Gastrocnemius medialis (tissue), 4 donors: Measurements from ENCODE around the gene FBRSL1. TPM values are rescaled to one million over a fixed set of nuclear protein-coding genes. Genes with fewer than 3 reads are reported as not detected.

ENCODE experiments used
- ATAC-seq, 2 donors: fragments of 150-250 bp; one replicate each; pipeline ENCODE4 v1.9.1; 2016
- DNase-seq, 2 donors: peaks; one replicate each; pipeline ENCODE4 v3.0.0-alpha.2; 2019
- H3K27ac ChIP-seq, 4 donors: fragments of 200-600 bp; sonication (generic); 1 replicate in 1 of 4; 2 replicates in 3 of 4; pipeline ENCODE4 v1.5.1; 2016 to 2018; ENCODE audit warnings: mild to moderate bottlenecking in 2 of 4, moderate library complexity in 1 of 4
- H3K27me3 ChIP-seq, 3 donors: fragments of 200-600 bp; sonication (generic) in 2 of 3; 1 replicate in 1 of 3; 2 replicates in 2 of 3; pipeline versions ENCODE4 v1.5.1 to v1.6.0; 2016 to 2019; ENCODE audit warnings: mild to moderate bottlenecking in 1 of 3, moderate library complexity in 1 of 3
- H3K36me3 ChIP-seq, 2 donors: fragments of 200-600 bp; sonication (generic) in 1 of 2; one replicate each; pipeline ENCODE4 v1.5.1; 2017 to 2018
- H3K4me1 ChIP-seq, 2 donors: fragments of 200-600 bp; sonication (generic) in 1 of 2; one replicate each; pipeline ENCODE4 v1.5.1; 2016 to 2017; ENCODE audit warnings: mild to moderate bottlenecking in 2 of 2
- H3K4me3 ChIP-seq, 4 donors: fragments of 200-600 bp; sonication (generic) in 3 of 4; 1 replicate in 1 of 4; 2 replicates in 3 of 4; pipeline ENCODE4 v1.5.1; 2016 to 2019; ENCODE audit warnings: mild to moderate bottlenecking in 2 of 4
- H3K9me3 ChIP-seq, 3 donors: fragments of 200-600 bp; sonication (generic) in 2 of 3; 1 replicate in 1 of 3; 2 replicates in 2 of 3; pipeline ENCODE4 v1.5.1; 2016 to 2019
- POLR2A ChIP-seq, 2 donors: fragments of 450-650 bp; IDR thresholded peaks; one replicate each; pipeline ENCODE4 v1.6.1; 2017; ENCODE audit warnings: antibody characterized with exemption in 2 of 2, mild to moderate bottlenecking in 2 of 2, moderate library complexity in 2 of 2
- in situ Hi-C, 4 donors: fragments of 200-750 bp; cut with MboI; loops; one replicate each; pipeline versions ENCODE4 v1.15.0 to v1.8.0; 2017; ENCODE audit warnings: low sequenced_read_pairs in 4 of 4
- intact Hi-C: fragments of 100-400 bp; cut with DNase I; formaldehyde crosslinking; loops from one replicate; pipeline ENCODE4 v1.15.1; 2023; ENCODE audit warnings: low total_unique reads
- total RNA-seq, 4 donors: library from RNA; depleted of rRNA; stranded (reverse); fragments of >200 nt; gene quantifications; one replicate each; pipeline versions ENCODE4 v1.1.0 to v1.2.3, GENCODE V29; 2016
- TF ChIP-seq, protein P1 (sequence below), 5 experiments: fragments of 450-650 bp in 3 of 5; fragments of 200-600 bp in 2 of 5; sonication (generic) in 2 of 5; IDR thresholded peaks in 4 of 5; conservative IDR thresholded peaks in 1 of 5; 1 replicate in 4 of 5; 2 replicates in 1 of 5; pipeline ENCODE4 v1.5.1; 2016 to 2019; ENCODE audit warnings: antibody characterized with exemption in 5 of 5, mild to moderate bottlenecking in 3 of 5, moderate library complexity in 3 of 5

Gene FBRSL1
- total RNA-seq, 4 donors from 2014 or later: 8.4 to 29.4 (median 22.8) TPM

GRCh38 chr12:132508860-132509732 lies 19.1 kb downstream of the FBRSL1 start:
- Histone ChIP-seq H3K36me3 (peaks cover 0 to 10% of the 10 kb centered on the region in 2 donors), H3K4me1 (peaks cover 33 to 37% of the 10 kb centered on the region in 2 donors), H3K4me3 (no peak overlapping the region), H3K27ac (no peak overlapping the region), H3K9me3 (no peaks in the 10 kb centered on the region), H3K27me3 (no peaks in the 10 kb centered on the region)
- intact Hi-C loops (no loop called here), in situ Hi-C loops (no loop called here)
- ATAC-seq: no peak
- no peak for TF ChIP-seq POLR2A (IDR thresholded peaks at IDR 0.05)
- TF ChIP-seq, protein P1, sequence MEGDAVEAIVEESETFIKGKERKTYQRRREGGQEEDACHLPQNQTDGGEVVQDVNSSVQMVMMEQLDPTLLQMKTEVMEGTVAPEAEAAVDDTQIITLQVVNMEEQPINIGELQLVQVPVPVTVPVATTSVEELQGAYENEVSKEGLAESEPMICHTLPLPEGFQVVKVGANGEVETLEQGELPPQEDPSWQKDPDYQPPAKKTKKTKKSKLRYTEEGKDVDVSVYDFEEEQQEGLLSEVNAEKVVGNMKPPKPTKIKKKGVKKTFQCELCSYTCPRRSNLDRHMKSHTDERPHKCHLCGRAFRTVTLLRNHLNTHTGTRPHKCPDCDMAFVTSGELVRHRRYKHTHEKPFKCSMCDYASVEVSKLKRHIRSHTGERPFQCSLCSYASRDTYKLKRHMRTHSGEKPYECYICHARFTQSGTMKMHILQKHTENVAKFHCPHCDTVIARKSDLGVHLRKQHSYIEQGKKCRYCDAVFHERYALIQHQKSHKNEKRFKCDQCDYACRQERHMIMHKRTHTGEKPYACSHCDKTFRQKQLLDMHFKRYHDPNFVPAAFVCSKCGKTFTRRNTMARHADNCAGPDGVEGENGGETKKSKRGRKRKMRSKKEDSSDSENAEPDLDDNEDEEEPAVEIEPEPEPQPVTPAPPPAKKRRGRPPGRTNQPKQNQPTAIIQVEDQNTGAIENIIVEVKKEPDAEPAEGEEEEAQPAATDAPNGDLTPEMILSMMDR (IDR thresholded peaks at IDR 0.05 in 4 of 5, conservative IDR thresholded peaks at IDR 0.05 in 1 of 5): no peak
- DNase-seq: no peak

DNA sequence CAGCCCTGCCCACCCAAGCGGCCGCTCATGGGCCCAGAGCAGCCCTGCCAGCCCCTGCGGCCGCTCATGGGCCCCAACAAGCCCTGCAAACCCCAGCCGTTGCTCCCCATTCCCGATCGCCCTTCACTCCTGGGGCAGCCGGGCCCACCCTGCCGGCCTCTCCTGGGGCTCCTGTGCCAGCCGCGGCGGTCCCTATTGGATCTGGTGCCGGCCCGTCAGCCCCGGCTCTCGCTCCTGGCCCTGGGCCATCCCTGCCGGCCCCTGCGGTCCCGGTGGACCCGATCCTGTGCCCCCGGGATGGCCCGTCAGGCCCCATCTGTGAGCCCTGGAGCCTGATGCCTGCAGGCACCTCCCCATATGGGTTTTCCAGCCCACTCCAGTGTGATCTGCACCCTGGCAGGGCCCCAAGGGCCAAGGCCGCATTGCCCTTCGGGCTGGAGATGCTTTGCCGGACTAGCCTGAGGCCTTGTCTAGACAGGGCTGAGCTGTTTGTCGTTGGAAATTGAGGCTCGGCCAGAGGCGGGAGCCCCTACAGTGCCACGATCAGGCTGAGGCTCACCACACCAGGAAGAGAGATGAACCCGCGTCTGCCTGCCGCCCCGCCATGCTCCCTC lies 20.3 kb downstream of the FBRSL1 start:
- in situ Hi-C loops: no loop called here
- H3K9me3 ChIP-seq: no peaks in the 10 kb centered on the region
- intact Hi-C loops: no loop called here
- TF ChIP-seq POLR2A (IDR thresholded peaks at IDR 0.05): no peak
- TF ChIP-seq, protein P1 (IDR thresholded peaks at IDR 0.05 in 4 of 5, conservative IDR thresholded peaks at IDR 0.05 in 1 of 5): no peak
- no peak overlapping the region for H3K27ac ChIP-seq
- H3K4me3 ChIP-seq: no peak overlapping the region
- H3K36me3 ChIP-seq: peaks cover 0 to 10% of the 10 kb centered on the region in 2 donors
- ATAC-seq (no peak), DNase-seq (no peak)
- no peaks in the 10 kb centered on the region for H3K27me3 ChIP-seq
- H3K4me1 ChIP-seq: peaks cover 22 to 26% of the 10 kb centered on the region in 2 donors

DNA sequence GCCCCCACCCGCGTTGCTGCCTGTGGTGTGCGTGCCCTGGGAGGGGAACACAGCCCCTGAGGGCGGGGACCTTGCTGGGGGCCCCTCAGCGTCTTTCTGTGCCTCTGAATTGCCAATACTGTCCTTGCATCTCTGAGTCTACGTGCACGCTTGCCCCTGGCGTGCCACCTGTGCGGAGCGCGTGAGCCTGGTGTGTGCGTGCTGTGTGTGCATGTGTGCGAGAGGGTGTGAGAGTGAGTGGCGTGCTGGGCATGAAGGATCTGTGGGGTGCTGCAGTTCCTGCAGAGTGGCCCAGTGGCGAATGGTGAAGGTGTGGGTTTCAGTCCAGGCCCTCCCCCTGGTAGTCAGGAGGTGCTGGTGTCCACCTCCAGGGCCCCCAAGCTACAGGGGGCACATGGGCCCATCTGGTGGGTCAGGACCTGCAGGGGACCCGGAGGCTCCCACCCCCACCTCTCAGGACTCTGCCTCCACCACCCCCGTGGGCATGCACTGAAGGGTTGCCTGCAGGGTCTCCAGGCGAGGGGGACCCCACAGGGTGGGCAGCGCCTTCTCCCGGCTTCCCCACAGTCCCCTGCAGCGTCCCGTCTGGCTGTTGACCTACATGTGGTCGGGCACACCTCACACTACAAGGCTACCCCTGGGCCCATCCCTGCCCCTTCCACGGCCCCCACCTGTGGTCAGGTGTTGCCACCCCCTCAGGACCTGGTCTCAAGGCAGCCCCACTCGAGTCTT lies 21.0 kb downstream of the FBRSL1 start:
- ATAC-seq (no peak), DNase-seq (no peak)
- Histone ChIP-seq H3K9me3 (no peaks in the 10 kb centered on the region), H3K36me3 (peaks cover 0 to 10% of the 10 kb centered on the region in 2 donors), H3K27ac (no peak overlapping the region), H3K4me3 (no peak overlapping the region), H3K4me1 (peaks cover 15 to 19% of the 10 kb centered on the region in 2 donors), H3K27me3 (no peaks in the 10 kb centered on the region)
- intact Hi-C loops: no loop called here
- TF ChIP-seq POLR2A (IDR thresholded peaks at IDR 0.05): no peak
- in situ Hi-C loops: no loop called here

- TF ChIP-seq POLR2A (IDR thresholded peaks at IDR 0.05): no peak
- TF ChIP-seq, protein P1 (IDR thresholded peaks at IDR 0.05 in 4 of 5, conservative IDR thresholded peaks at IDR 0.05 in 1 of 5): no peak
- Histone ChIP-seq H3K4me3 (no peak overlapping the region), H3K27me3 (no peaks in the 10 kb centered on the region), H3K27ac (no peak overlapping the region), H3K9me3 (no peaks in the 10 kb centered on the region), H3K4me1 (peaks cover 7 to 12% of the 10 kb centered on the region in 2 donors), H3K36me3 (peaks cover 0 to 13% of the 10 kb centered on the region in 2 donors)
- in situ Hi-C loops (no loop called here), intact Hi-C loops (no loop called here)
- DNase-seq: no peak
- no peak for ATAC-seq
Observed at GRCh38 chr12:132511516-132512196, 21.7 kb downstream of the FBRSL1 start.
